Measurements from ENCODE around the gene TBPL2. TPM values are rescaled to one million over a fixed set of nuclear protein-coding genes. Genes with fewer than 3 reads are reported as not detected.
"Not testable (repeated sequence)": the region's sequence is repeated elsewhere in the genome, so short reads cannot be mapped to it uniquely, and the experiment has no call there.

Gene TBPL2
- total and polyA plus RNA-seq, 2 donors (not counting 3 experiments of a cell fraction or from before 2014, with no cell fraction given) = not detected

DNA sequence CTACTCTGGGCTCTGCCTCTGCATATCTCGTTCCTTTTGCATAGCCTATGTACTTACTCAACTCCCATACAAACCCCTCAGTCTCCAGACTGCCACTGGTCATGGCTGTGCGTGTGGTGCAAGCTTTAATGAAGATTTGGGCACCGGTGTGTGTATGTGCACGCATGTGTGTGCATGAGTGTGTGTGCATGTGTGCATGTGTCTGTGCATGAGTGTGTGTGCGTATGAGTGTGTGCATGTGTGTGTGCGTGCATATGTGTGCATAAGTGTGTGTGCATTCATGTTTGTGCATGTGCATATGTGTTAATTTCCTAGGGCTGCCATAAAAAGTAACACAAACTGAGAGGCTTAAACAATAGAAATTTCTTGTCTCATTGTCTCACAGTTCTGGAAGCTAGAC is 17.1 kb upstream of the TBPL2 start:
- dilution Hi-C loops (cut with MboI; ENCODE audit: extremely low pct_ligation_motif_present, low sequenced_read_pairs) = no loop called here

DNA sequence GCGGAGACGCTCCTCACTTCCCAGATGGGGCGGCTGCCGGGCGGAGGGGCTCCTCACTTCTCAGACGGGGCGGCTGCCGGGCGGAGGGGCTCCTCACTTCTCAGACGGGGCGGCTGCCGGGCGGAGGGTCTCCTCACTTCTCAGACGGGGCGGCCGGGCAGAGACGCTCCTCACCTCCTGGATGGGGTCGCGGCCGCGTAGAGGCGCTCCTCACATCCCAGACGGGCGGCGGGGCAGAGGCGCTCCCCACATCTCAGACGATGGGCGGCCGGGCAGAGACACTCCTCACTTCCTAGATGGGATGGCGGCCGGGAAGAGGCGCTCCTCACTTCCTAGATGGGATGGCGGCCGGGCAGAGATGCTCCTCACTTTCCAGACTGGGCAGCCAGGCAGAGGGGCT is 16.0 kb upstream of the TBPL2 start:
- H3K27me3 ChIP-seq (ENCODE audit: control insufficient read depth in 2 of 2, insufficient read depth in 2 of 2, low read length in 2 of 2); H3K27ac ChIP-seq (ENCODE audit: insufficient read depth, low read depth, low read length); H2AFZ ChIP-seq (ENCODE audit: low read depth, low read length); dilution Hi-C loops (cut with MboI; ENCODE audit: extremely low pct_ligation_motif_present, low sequenced_read_pairs); BruUV-seq (replicated peaks); DNase-seq (ENCODE audit: low read depth, low spot score); H3K4me3 ChIP-seq (replicated peaks in 1 of 3; ENCODE audit: insufficient read depth in 1 of 3, low read depth in 1 of 3, low read length in 3 of 3); H4K20me1 ChIP-seq (replicated peaks; ENCODE audit: control insufficient read depth, extremely low read depth, insufficient read depth, low read length); CTCF ChIA-PET; intact Hi-C loops (cut with micrococcal nuclease); H3K9ac ChIP-seq (replicated peaks; ENCODE audit: extremely low read depth, insufficient read depth, low read length); FAIRE-seq; H3K79me2 ChIP-seq (ENCODE audit: control insufficient read depth, insufficient read depth, low read length); H3K4me2 ChIP-seq (ENCODE audit: insufficient read depth, low read length); H3K36me3 ChIP-seq (ENCODE audit: control insufficient read depth in 2 of 2, extremely low read depth in 1 of 2, insufficient read depth in 2 of 2, low read length in 2 of 2); H3K9me3 ChIP-seq (replicated peaks; ENCODE audit: control insufficient read depth, insufficient read depth, low read length); H3K9me1 ChIP-seq (replicated peaks; ENCODE audit: control insufficient read depth, extremely low read depth, insufficient read depth, low read length); POLR2A ChIA-PET: not testable (repeated sequence)
- peaks cover 43% of the 10 kb centered on the region for H3K4me1 ChIP-seq (ENCODE audit: control insufficient read depth, extremely low read depth, insufficient read depth, low read length)

More for the DNA sequence above, 17.1 kb upstream of the TBPL2 start:
- Histone ChIP-seq H3K79me2 (ENCODE audit: control insufficient read depth, insufficient read depth, low read length) (no peaks in the 10 kb centered on the region), H3K27me3 (ENCODE audit: control insufficient read depth in 2 of 2, insufficient read depth in 2 of 2, low read length in 2 of 2) (no peaks in the 10 kb centered on the region), H3K9me1 (replicated peaks; ENCODE audit: control insufficient read depth, extremely low read depth, insufficient read depth, low read length) (no peaks in the 10 kb centered on the region), H3K9me3 (replicated peaks; ENCODE audit: control insufficient read depth, insufficient read depth, low read length) (no peaks in the 10 kb centered on the region), H4K20me1 (replicated peaks; ENCODE audit: control insufficient read depth, extremely low read depth, insufficient read depth, low read length) (no peaks in the 10 kb centered on the region), H3K9ac (replicated peaks; ENCODE audit: extremely low read depth, insufficient read depth, low read length) (no peak overlapping the region), H3K27ac (ENCODE audit: insufficient read depth, low read depth, low read length) (no peak overlapping the region), H2AFZ (ENCODE audit: low read depth, low read length) (no peak overlapping the region), H3K4me1 (ENCODE audit: control insufficient read depth, extremely low read depth, insufficient read depth, low read length) (peaks cover 32% of the 10 kb centered on the region), H3K4me3 (replicated peaks in 1 of 3; ENCODE audit: insufficient read depth in 1 of 3, low read depth in 1 of 3, low read length in 3 of 3) (no peak overlapping the region), H3K36me3 (ENCODE audit: control insufficient read depth in 2 of 2, extremely low read depth in 1 of 2, insufficient read depth in 2 of 2, low read length in 2 of 2) (no peaks in the 10 kb centered on the region), H3K4me2 (ENCODE audit: insufficient read depth, low read length) (no peak overlapping the region)
- BruUV-seq (replicated peaks) = no TSS peak
- TF ChIP-seq EZH2 (IDR thresholded peaks at IDR 0.05; ENCODE audit: borderline replicate concordance, low read depth, low read length, severe bottlenecking) (no peak), POLR2A (IDR thresholded peaks at IDR 0.05; ENCODE audit: low read depth, low read length) (no peak), MYC (IDR thresholded peaks at IDR 0.05; ENCODE audit: low read depth, low read length) (no peak), FOS (IDR thresholded peaks at IDR 0.05; ENCODE audit: borderline replicate concordance, insufficient read depth, low read length) (no peak), GATA2 (IDR thresholded peaks at IDR 0.05; ENCODE audit: insufficient read depth, insufficient read length, low read depth, low read length) (no peak), POLR2AphosphoS5 (IDR thresholded peaks at IDR 0.05; ENCODE audit: insufficient read depth, low read depth, low read length) (no peak), JUN (IDR thresholded peaks at IDR 0.05; ENCODE audit: borderline replicate concordance, insufficient read depth, insufficient read length, low read depth) (no peak)
- TF ChIP-seq, protein P1, sequence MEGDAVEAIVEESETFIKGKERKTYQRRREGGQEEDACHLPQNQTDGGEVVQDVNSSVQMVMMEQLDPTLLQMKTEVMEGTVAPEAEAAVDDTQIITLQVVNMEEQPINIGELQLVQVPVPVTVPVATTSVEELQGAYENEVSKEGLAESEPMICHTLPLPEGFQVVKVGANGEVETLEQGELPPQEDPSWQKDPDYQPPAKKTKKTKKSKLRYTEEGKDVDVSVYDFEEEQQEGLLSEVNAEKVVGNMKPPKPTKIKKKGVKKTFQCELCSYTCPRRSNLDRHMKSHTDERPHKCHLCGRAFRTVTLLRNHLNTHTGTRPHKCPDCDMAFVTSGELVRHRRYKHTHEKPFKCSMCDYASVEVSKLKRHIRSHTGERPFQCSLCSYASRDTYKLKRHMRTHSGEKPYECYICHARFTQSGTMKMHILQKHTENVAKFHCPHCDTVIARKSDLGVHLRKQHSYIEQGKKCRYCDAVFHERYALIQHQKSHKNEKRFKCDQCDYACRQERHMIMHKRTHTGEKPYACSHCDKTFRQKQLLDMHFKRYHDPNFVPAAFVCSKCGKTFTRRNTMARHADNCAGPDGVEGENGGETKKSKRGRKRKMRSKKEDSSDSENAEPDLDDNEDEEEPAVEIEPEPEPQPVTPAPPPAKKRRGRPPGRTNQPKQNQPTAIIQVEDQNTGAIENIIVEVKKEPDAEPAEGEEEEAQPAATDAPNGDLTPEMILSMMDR (IDR thresholded peaks at IDR 0.05; ENCODE audit: extremely low read depth in 1 of 2, insufficient read depth in 1 of 2, low read depth in 1 of 2, low read length in 2 of 2) = no peak
- TF ChIP-seq, protein P2, sequence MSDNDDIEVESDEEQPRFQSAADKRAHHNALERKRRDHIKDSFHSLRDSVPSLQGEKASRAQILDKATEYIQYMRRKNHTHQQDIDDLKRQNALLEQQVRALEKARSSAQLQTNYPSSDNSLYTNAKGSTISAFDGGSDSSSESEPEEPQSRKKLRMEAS (IDR thresholded peaks at IDR 0.05; ENCODE audit: insufficient read depth, insufficient read length) = no peak
- FAIRE-seq (no peak), DNase-seq (ENCODE audit: low read depth, low spot score) (no peak)
- POLR2A ChIA-PET = no interaction called here
- CTCF ChIA-PET = no interaction called here
- intact Hi-C loops (cut with micrococcal nuclease) = no loop called here

All from endothelial cell of umbilical vein (primary cell).